SK-N-SH (cell line): ENCODE data around the gene NEU4. TPM values are rescaled to one million over a fixed set of nuclear protein-coding genes. Genes with fewer than 3 reads are reported as not detected.

ENCODE experiments used
- CTCF ChIA-PET: fragments of 300-600, 350-600 bp; formaldehyde crosslinking; extraction: SDS; loops from one replicate; lab custom pipeline; 2021; lab: Yijun Ruan, JAX
- POLR2A ChIA-PET: fragments of 350-600 bp; sonication (Branson Sonifier 250); formaldehyde crosslinking; extraction: SDS; loops from one replicate; lab custom pipeline; 2020; ENCODE audit warnings: antibody characterized with exemption, inconsistent platforms; lab: Yijun Ruan, JAX
- DNase-seq: peaks from one replicate; pipeline ENCODE4 v3.0.0; 2012
- H2AFZ ChIP-seq: fragments of 200-600 bp; sonication (generic); 2 replicates; pipeline ENCODE4 v1.8.1; 2016; ENCODE audit warnings: antibody characterized with exemption, mild to moderate bottlenecking, low read depth
- H3F3A ChIP-seq: fragments of 200-600 bp; sonication (generic); replicated peaks from 2 replicates; pipeline ENCODE3; 2016; ENCODE audit warnings: antibody characterized with exemption, mild to moderate bottlenecking; ENCODE audit not compliant: insufficient read depth
- H3K27ac ChIP-seq, 2 experiments: fragments of 200-500 bp in 1 of 2; fragments of 200-600 bp in 1 of 2; sonication (Bioruptor generic) in 1 of 2; sonication (generic), shearing (Covaris generic) in 1 of 2; 2 replicates each; pipeline versions ENCODE4 v1.5.1 to v1.6.1; 2014 to 2016; ENCODE audit warnings: low read depth in 2 of 2, inconsistent platforms in 1 of 2, low read length in 1 of 2, mild to moderate bottlenecking in 1 of 2, mixed read lengths in 1 of 2
- H3K27me3 ChIP-seq: fragments of 200-600 bp; sonication (generic), shearing (Covaris generic); 2 replicates; pipeline ENCODE4 v1.6.1; 2016; ENCODE audit warnings: mixed run types; ENCODE audit not compliant: insufficient read depth
- H3K36me3 ChIP-seq, 2 experiments: fragments of 200-500 bp in 1 of 2; fragments of 200-600 bp in 1 of 2; sonication (Bioruptor generic) in 1 of 2; sonication (generic) in 1 of 2; replicated peaks in 1 of 2; 2 replicates each; pipeline versions ENCODE3 to v1.5.1; 2014 to 2016; ENCODE audit warnings: low read length in 1 of 2, mild to moderate bottlenecking in 1 of 2; ENCODE audit not compliant: insufficient read depth in 2 of 2, control insufficient read depth in 1 of 2
- H3K4me1 ChIP-seq, 2 experiments: fragments of 200-500 bp in 1 of 2; fragments of 200-600 bp in 1 of 2; sonication (Bioruptor generic) in 1 of 2; sonication (generic), shearing (Covaris generic) in 1 of 2; 2 replicates each; pipeline versions ENCODE4 v1.5.1 to v1.6.1; 2014 to 2016; ENCODE audit warnings: low read depth in 1 of 2, low read length in 1 of 2, mixed run types in 1 of 2; ENCODE audit not compliant: insufficient read depth in 2 of 2, control insufficient read depth in 1 of 2
- H3K4me2 ChIP-seq: fragments of 200-600 bp; sonication (generic), shearing (Covaris generic); 2 replicates; pipeline ENCODE4 v1.6.1; 2017; ENCODE audit warnings: mixed run types
- H3K4me3 ChIP-seq, 2 experiments: fragments of 200-500 bp in 1 of 2; fragments of 200-600 bp in 1 of 2; sonication (Bioruptor generic) in 1 of 2; sonication (generic), shearing (Covaris generic) in 1 of 2; 2 replicates each; pipeline versions ENCODE4 v1.5.1 to v1.8.1; 2014 to 2016; ENCODE audit warnings: low read depth in 2 of 2, inconsistent platforms in 1 of 2, low read length in 1 of 2, mild to moderate bottlenecking in 1 of 2, mixed read lengths in 1 of 2, moderate library complexity in 1 of 2
- H3K79me2 ChIP-seq: fragments of 200-600 bp; sonication (generic); 2 replicates; pipeline ENCODE4 v1.8.1; 2017; ENCODE audit warnings: mild to moderate bottlenecking; ENCODE audit not compliant: insufficient read depth
- H3K9ac ChIP-seq: fragments of 200-600 bp; sonication (generic); 2 replicates; pipeline ENCODE4 v1.6.1; 2017; ENCODE audit warnings: mixed run types
- H3K9me2 ChIP-seq: fragments of 200-600 bp; sonication (generic); 2 replicates; pipeline ENCODE4 v1.6.1; 2017; ENCODE audit warnings: mixed run types
- H3K9me3 ChIP-seq: fragments of 200-600 bp; sonication (generic); 2 replicates; pipeline ENCODE4 v1.6.1; 2017; ENCODE audit warnings: mixed run types, mild to moderate bottlenecking, moderate library complexity
- H4K20me1 ChIP-seq: fragments of 200-600 bp; sonication (generic); 2 replicates; pipeline ENCODE4 v1.6.1; 2017; ENCODE audit warnings: mild to moderate bottlenecking, mixed run types; ENCODE audit not compliant: insufficient read depth
- EZH2phosphoT487 ChIP-seq: fragments of 200-600 bp; sonication (generic); IDR thresholded peaks from 2 replicates; pipeline ENCODE4 v1.6.1; 2017; ENCODE audit warnings: low read depth, mixed run types, mild to moderate bottlenecking, antibody characterized with exemption, moderate library complexity, borderline replicate concordance
- FOSL2 ChIP-seq: IDR thresholded peaks from 2 replicates; pipeline ENCODE4 v1.4.0; 2012; ENCODE audit warnings: low read depth, mild to moderate bottlenecking, moderate library complexity, borderline replicate concordance
- GATA2 ChIP-seq: sonication (generic); formaldehyde crosslinking; IDR thresholded peaks from 2 replicates; pipeline ENCODE4 v1.5.0; 2020; ENCODE audit warnings: mild to moderate bottlenecking, missing genetic modification reagents
- JUND ChIP-seq: IDR thresholded peaks from 2 replicates; pipeline ENCODE4 v1.4.0; 2012
- MAX ChIP-seq: IDR thresholded peaks from 2 replicates; pipeline ENCODE4 v1.4.0; 2012; ENCODE audit warnings: low read depth
- MEF2A ChIP-seq: IDR thresholded peaks from 2 replicates; pipeline ENCODE4 v1.4.0; 2012; ENCODE audit warnings: low read depth, borderline replicate concordance
- NFIC ChIP-seq: IDR thresholded peaks from 2 replicates; pipeline ENCODE4 v1.4.0; 2012; ENCODE audit warnings: borderline replicate concordance
- PBX3 ChIP-seq: IDR thresholded peaks from 2 replicates; pipeline ENCODE4; 2012
- POLR2AphosphoS5 ChIP-seq: IDR thresholded peaks from 2 replicates; pipeline ENCODE4 v1.6.1; 2012; ENCODE audit warnings: low read depth, low read length
- RCOR1 ChIP-seq: fragments of 150-350 bp; IDR thresholded peaks from 2 replicates; pipeline ENCODE4 v1.6.1; 2017; ENCODE audit warnings: antibody characterized with exemption, low read length
- RXRA ChIP-seq: IDR thresholded peaks from 2 replicates; pipeline ENCODE4 v1.4.0; 2012; ENCODE audit warnings: low read depth, mild to moderate bottlenecking, borderline replicate concordance
- SIN3A ChIP-seq: IDR thresholded peaks from 2 replicates; pipeline ENCODE4 v1.6.1; 2012; ENCODE audit warnings: low read depth, mild to moderate bottlenecking, low read length, moderate library complexity, borderline replicate concordance
- SMC3 ChIP-seq: IDR thresholded peaks from 2 replicates; pipeline ENCODE4 v1.6.1; 2012; ENCODE audit warnings: low read depth, low read length, improper control_type of control experiment
- TCF12 ChIP-seq: IDR thresholded peaks from 2 replicates; pipeline ENCODE4 v1.4.0; 2012
- TEAD4 ChIP-seq: IDR thresholded peaks from 2 replicates; pipeline ENCODE4 v1.4.0; 2012; ENCODE audit warnings: mild to moderate bottlenecking, borderline replicate concordance; ENCODE audit not compliant: insufficient read depth
- YY1 ChIP-seq: IDR thresholded peaks from 2 replicates; pipeline ENCODE4 v1.4.0; 2012; ENCODE audit warnings: low read depth, mild to moderate bottlenecking
- WGBS: methylation state at CpG from one replicate; pipeline ENCODE4 v1.1.6; 2017; ENCODE audit warnings: low lambda C conversion rate; 5-methylcytosine and 5-hydroxymethylcytosine counted together
- polyA plus RNA-seq, 3 experiments: library from polyadenylated mRNA; depleted of rRNA; stranded (reverse); fragments of >200 nt; gene quantifications; 2 replicates each; pipeline ENCODE4 v1.2.3, GENCODE V29; 2012
- TF ChIP-seq, protein P1 (sequence below): fragments of 150-350 bp; IDR thresholded peaks from 2 replicates; pipeline ENCODE4 v1.6.1; 2017; ENCODE audit warnings: antibody characterized with exemption, low read length, low read depth, borderline replicate concordance
- TF ChIP-seq, protein P2 (sequence below): fragments of 200-600 bp; sonication (generic); IDR thresholded peaks from 2 replicates; pipeline ENCODE4 v1.6.1; 2017; ENCODE audit warnings: antibody characterized with exemption, mild to moderate bottlenecking, moderate library complexity
- TF ChIP-seq, protein P3 (sequence below): fragments of 150-350 bp; IDR thresholded peaks from 2 replicates; pipeline ENCODE4 v1.6.1; 2016; ENCODE audit warnings: mild to moderate bottlenecking, low read depth, low read length

Gene NEU4
- polyA plus RNA-seq, 1 of the 3 experiments (the other 2 are of a cell fraction), result 0.05 TPM

DNA sequence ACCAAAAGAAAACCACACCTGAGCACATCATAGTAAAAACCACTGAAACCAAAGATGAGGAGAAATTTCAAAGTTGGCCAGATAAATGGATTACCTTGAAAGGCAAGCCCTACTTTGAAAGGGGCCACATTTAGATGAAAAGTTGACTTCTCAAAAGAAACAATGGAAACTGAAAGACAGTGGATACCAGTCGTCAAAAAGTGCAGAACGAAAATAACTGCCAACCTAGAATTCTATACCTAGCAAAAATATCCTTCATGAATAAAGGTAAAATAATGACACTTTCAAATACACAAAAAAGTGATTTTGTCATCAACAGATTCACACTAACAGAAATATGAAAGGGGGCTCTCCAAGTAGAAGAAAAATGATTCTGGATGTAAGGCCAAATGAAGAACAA is 18.4 kb downstream of the NEU4 start:
- Histone ChIP-seq H2AFZ (no peak overlapping the region), H3F3A (peaks cover 7% of the 10 kb centered on the region), H3K9me2 (no peaks in the 10 kb centered on the region), H3K36me3 (no peaks in the 10 kb centered on the region), H4K20me1 (no peaks in the 10 kb centered on the region), H3K4me1 (no peaks in the 10 kb centered on the region), H3K4me2 (no peak overlapping the region), H3K27ac (no peak overlapping the region), H3K27me3 (no peaks in the 10 kb centered on the region), H3K9me3 (no peaks in the 10 kb centered on the region), H3K79me2 (no peaks in the 10 kb centered on the region), H3K9ac (no peak overlapping the region), H3K4me3 (no peak overlapping the region)
- TF ChIP-seq TEAD4 (no peak), MAX (no peak), POLR2AphosphoS5 (no peak), PBX3 (no peak), RXRA (no peak), NFIC (no peak)
- TF ChIP-seq, protein P1, sequence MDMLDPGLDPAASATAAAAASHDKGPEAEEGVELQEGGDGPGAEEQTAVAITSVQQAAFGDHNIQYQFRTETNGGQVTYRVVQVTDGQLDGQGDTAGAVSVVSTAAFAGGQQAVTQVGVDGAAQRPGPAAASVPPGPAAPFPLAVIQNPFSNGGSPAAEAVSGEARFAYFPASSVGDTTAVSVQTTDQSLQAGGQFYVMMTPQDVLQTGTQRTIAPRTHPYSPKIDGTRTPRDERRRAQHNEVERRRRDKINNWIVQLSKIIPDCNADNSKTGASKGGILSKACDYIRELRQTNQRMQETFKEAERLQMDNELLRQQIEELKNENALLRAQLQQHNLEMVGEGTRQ, result no peak
- DNase-seq, result no peak
- ChIA-PET CTCF (no interaction called here), POLR2A (no interaction called here)
- 5% methylated on average over 2 of the region's 2 CpGs for WGBS

DNA sequence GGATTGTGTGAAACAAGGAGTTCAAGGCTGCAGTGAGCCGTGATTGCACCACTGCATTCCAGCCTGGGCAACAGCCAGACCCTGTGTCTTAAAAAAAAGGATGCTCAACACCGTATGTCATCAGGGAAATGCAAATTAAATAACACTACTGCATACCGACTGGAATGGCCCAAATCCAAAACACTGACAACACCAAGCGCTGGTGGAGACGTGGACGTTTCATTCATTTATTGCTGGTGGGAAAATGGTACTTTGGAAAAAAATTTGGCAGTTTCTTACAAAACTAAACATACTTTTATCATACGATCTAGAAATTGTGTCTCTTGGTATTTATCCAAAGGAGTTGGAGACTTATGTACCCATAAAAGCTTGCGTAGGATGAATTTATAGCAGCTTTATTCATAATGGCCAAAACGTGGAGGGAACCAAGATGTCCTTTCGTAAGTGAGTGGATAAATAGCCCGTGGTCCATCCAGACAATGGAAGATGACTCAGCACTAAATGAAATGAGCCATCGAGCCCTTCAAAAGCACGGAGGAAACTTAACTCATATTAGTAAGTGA is 24.2 kb downstream of the NEU4 start:
- no peak for DNase-seq
- H3F3A ChIP-seq, result no peaks in the 10 kb centered on the region
- TF ChIP-seq MEF2A (no peak), EZH2phosphoT487 (no peak), TCF12 (no peak), SMC3 (no peak), GATA2 (no peak), SIN3A (no peak), RCOR1 (no peak), YY1 (no peak), JUND (no peak), MAX (no peak), FOSL2 (no peak)
- TF ChIP-seq, protein P2, sequence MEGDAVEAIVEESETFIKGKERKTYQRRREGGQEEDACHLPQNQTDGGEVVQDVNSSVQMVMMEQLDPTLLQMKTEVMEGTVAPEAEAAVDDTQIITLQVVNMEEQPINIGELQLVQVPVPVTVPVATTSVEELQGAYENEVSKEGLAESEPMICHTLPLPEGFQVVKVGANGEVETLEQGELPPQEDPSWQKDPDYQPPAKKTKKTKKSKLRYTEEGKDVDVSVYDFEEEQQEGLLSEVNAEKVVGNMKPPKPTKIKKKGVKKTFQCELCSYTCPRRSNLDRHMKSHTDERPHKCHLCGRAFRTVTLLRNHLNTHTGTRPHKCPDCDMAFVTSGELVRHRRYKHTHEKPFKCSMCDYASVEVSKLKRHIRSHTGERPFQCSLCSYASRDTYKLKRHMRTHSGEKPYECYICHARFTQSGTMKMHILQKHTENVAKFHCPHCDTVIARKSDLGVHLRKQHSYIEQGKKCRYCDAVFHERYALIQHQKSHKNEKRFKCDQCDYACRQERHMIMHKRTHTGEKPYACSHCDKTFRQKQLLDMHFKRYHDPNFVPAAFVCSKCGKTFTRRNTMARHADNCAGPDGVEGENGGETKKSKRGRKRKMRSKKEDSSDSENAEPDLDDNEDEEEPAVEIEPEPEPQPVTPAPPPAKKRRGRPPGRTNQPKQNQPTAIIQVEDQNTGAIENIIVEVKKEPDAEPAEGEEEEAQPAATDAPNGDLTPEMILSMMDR, result no peak
- TF ChIP-seq, protein P3, sequence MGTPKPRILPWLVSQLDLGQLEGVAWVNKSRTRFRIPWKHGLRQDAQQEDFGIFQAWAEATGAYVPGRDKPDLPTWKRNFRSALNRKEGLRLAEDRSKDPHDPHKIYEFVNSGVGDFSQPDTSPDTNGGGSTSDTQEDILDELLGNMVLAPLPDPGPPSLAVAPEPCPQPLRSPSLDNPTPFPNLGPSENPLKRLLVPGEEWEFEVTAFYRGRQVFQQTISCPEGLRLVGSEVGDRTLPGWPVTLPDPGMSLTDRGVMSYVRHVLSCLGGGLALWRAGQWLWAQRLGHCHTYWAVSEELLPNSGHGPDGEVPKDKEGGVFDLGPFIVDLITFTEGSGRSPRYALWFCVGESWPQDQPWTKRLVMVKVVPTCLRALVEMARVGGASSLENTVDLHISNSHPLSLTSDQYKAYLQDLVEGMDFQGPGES, result no peak
- TF ChIP-seq, protein P1, result no peak
- H3K9ac ChIP-seq, result no peak overlapping the region
- ChIA-PET POLR2A (no interaction called here), CTCF (interaction anchor here (0.7 kb wide), 1 partner anchor 125 kb away, joined by 3 read pairs; no protein-coding TSS in a partner anchor)
- H4K20me1 ChIP-seq, result no peaks in the 10 kb centered on the region
- H3K27me3 ChIP-seq, result no peaks in the 10 kb centered on the region
- H3K27ac ChIP-seq, result no peak overlapping the region
- H3K79me2 ChIP-seq, result no peaks in the 10 kb centered on the region
- H3K36me3 ChIP-seq, result no peaks in the 10 kb centered on the region
- H3K4me1 ChIP-seq, result peaks cover 0 to 4% of the 10 kb centered on the region in 2 experiments; a peak in 1 of 4 replicates
- H3K9me3 ChIP-seq, result no peaks in the 10 kb centered on the region
- 55% methylated on average over 13 of the region's 13 CpGs for WGBS
- no peak overlapping the region for H3K4me2 ChIP-seq
- H2AFZ ChIP-seq, result no peak overlapping the region
- no peaks in the 10 kb centered on the region for H3K9me2 ChIP-seq
- H3K4me3 ChIP-seq, result no peak overlapping the region
